HCT116 (cell line): ENCODE data around the gene ATAD1. TPM values are rescaled to one million over a fixed set of nuclear protein-coding genes. Genes with fewer than 3 reads are reported as not detected.

Experiments
- ATAC-seq: fragments of 200-7000 bp; cut with Tn5 transposase; 2 replicates; pipeline ENCODE4 v1.9.1; 2020; ENCODE audit warnings: mild to moderate bottlenecking, moderate library complexity
- BruUV-seq: library from RNA; stranded (reverse); fragments of 400-500 nt; replicated peaks from 2 replicates; lab custom pipeline; 2021; lab: Mats Ljungman, UMichigan
- CTCF ChIA-PET: fragments of 300-600 bp; sonication (Branson Sonifier 250); formaldehyde crosslinking; loops from one replicate; lab custom pipeline; 2021; ENCODE audit warnings: antibody characterized with exemption; lab: Charles Lee
- POLR2A ChIA-PET: fragments of 300-600, 350-600 bp; sonication (Branson Sonifier 250); formaldehyde crosslinking; loops from one replicate; lab custom pipeline; 2021; ENCODE audit warnings: antibody characterized with exemption; lab: Charles Lee
- RAD21 ChIA-PET, 2 experiments: fragments of 300-600 bp; sonication (Branson Sonifier 250); formaldehyde crosslinking; loops; one replicate each; lab custom pipeline; 2023; ENCODE audit warnings: low total read pairs in 2 of 2; ENCODE audit not compliant: uncharacterized antibody in 2 of 2, unreplicated experiment in 2 of 2, low non-redundant PET in 1 of 2; lab: Charles Lee
- DNase-seq: peaks from one replicate; pipeline ENCODE4 v3.0.0-alpha.2; 2010; ENCODE audit warnings: low read depth, low spot score
- H2AFZ ChIP-seq: fragments of 200-600 bp; shearing (Covaris generic), sonication (generic); 2 replicates; pipeline ENCODE4 v1.6.1; 2017; ENCODE audit warnings: low read depth, mixed run types, mixed read lengths, antibody characterized with exemption, low read length; ENCODE audit not compliant: poor library complexity, severe bottlenecking
- H3K27ac ChIP-seq: 2 replicates; pipeline ENCODE4 v1.5.1; 2012; ENCODE audit warnings: low read depth, low read length
- H3K27me3 ChIP-seq: fragments of 200-600 bp; sonication (generic); 2 replicates; pipeline ENCODE4 v1.6.1; 2016; ENCODE audit warnings: mixed run types, low read length, mixed read lengths; ENCODE audit not compliant: insufficient read depth
- H3K36me3 ChIP-seq, 2 experiments: fragments of 200-500 bp in 1 of 2; fragments of 200-600 bp in 1 of 2; sonication (Bioruptor generic) in 1 of 2; sonication (generic) in 1 of 2; 2 replicates each; pipeline versions ENCODE4 v1.5.1 to v1.6.1; 2014 to 2016; ENCODE audit warnings: low read length in 2 of 2, inconsistent platforms in 1 of 2, mixed read lengths in 1 of 2, mixed run types in 1 of 2; ENCODE audit not compliant: insufficient read depth in 2 of 2, control insufficient read depth in 1 of 2
- H3K4me1 ChIP-seq, 2 experiments: fragments of 200-600 bp in 1 of 2; sonication (generic) in 1 of 2; 2 replicates each; pipeline versions ENCODE4 v1.5.1 to v1.6.1; 2012 to 2017; ENCODE audit warnings: low read length in 2 of 2, inconsistent platforms in 1 of 2, mild to moderate bottlenecking in 1 of 2, mixed read lengths in 1 of 2, mixed run types in 1 of 2, moderate library complexity in 1 of 2; ENCODE audit not compliant: insufficient read depth in 2 of 2, control insufficient read depth in 1 of 2
- H3K4me2 ChIP-seq: fragments of 200-600 bp; sonication (generic); 2 replicates; pipeline ENCODE4 v1.6.1; 2017; ENCODE audit warnings: mixed run types, low read length, mixed read lengths
- H3K4me3 ChIP-seq, 2 experiments: fragments of 200-600 bp in 1 of 2; sonication (generic) in 1 of 2; replicated peaks in 1 of 2; 2 replicates each; pipeline ENCODE4 v1.5.1; 2011 to 2016; ENCODE audit warnings: low read length in 2 of 2, control low read depth in 1 of 2, low read depth in 1 of 2, mild to moderate bottlenecking in 1 of 2, mixed read lengths in 1 of 2, mixed run types in 1 of 2
- H3K79me2 ChIP-seq: fragments of 200-600 bp; sonication (generic); 2 replicates; pipeline ENCODE4 v1.6.1; 2017; ENCODE audit warnings: mild to moderate bottlenecking, mixed run types, low read length, moderate library complexity, mixed read lengths; ENCODE audit not compliant: insufficient read depth
- H3K9ac ChIP-seq: fragments of 200-600 bp; sonication (generic); 2 replicates; pipeline ENCODE4 v1.6.1; 2016; ENCODE audit warnings: low read length, mixed read lengths
- H3K9me2 ChIP-seq: fragments of 200-600 bp; sonication (generic), shearing (Covaris generic); 2 replicates; pipeline ENCODE4 v1.6.1; 2017; ENCODE audit warnings: mixed run types, mild to moderate bottlenecking, moderate library complexity; ENCODE audit not compliant: insufficient read depth
- H3K9me3 ChIP-seq, 2 experiments: fragments of 200-500 bp in 1 of 2; fragments of 200-600 bp in 1 of 2; sonication (Bioruptor generic) in 1 of 2; sonication (generic) in 1 of 2; 2 replicates each; pipeline ENCODE4 v1.6.1; 2014 to 2017; ENCODE audit warnings: low read length in 2 of 2, mixed read lengths in 2 of 2, inconsistent platforms in 1 of 2, low read depth in 1 of 2, mild to moderate bottlenecking in 1 of 2, mixed run types in 1 of 2, moderate library complexity in 1 of 2; ENCODE audit not compliant: control insufficient read depth in 1 of 2, insufficient read depth in 1 of 2
- H4K20me1 ChIP-seq: fragments of 200-600 bp; sonication (generic), shearing (Covaris generic); 2 replicates; pipeline ENCODE4 v1.6.1; 2017; ENCODE audit warnings: mixed run types, mild to moderate bottlenecking, moderate library complexity; ENCODE audit not compliant: insufficient read depth
- CEBPB ChIP-seq: IDR thresholded peaks from 2 replicates; pipeline ENCODE4 v1.6.1; 2012; ENCODE audit warnings: low read depth
- EGR1 ChIP-seq: IDR thresholded peaks from 2 replicates; pipeline ENCODE4 v1.6.1; 2012; ENCODE audit warnings: low read depth
- EZH2 ChIP-seq: fragments of 200-600 bp; sonication (generic); IDR thresholded peaks from 2 replicates; pipeline ENCODE4 v1.6.1; 2017; ENCODE audit warnings: antibody characterized with exemption, mixed run types
- EZH2phosphoT487 ChIP-seq: fragments of 200-600 bp; IDR thresholded peaks from 2 replicates; pipeline ENCODE4 v1.6.1; 2018; ENCODE audit warnings: antibody characterized with exemption, borderline replicate concordance
- REST ChIP-seq: IDR thresholded peaks from 2 replicates; pipeline ENCODE4 v1.6.1; 2012; ENCODE audit warnings: low read depth
- SRF ChIP-seq: IDR thresholded peaks from 2 replicates; pipeline ENCODE4 v1.6.1; 2012; ENCODE audit warnings: low read depth
- ZNF274 ChIP-seq: fragments of 200-500 bp; sonication (Bioruptor generic); IDR thresholded peaks from 2 replicates; pipeline ENCODE4 v1.6.1; 2014; ENCODE audit warnings: mild to moderate bottlenecking, low read depth, low read length, inconsistent platforms
- intact Hi-C: fragments of 100-400 bp; cut with micrococcal nuclease; formaldehyde crosslinking; loops from 2 replicates; pipeline ENCODE4 v1.10.0; 2022
- total RNA-seq: library from RNA; stranded (reverse); gene quantifications from one replicate; pipeline ENCODE4 v1.2.1, GENCODE V29; 2021; ENCODE audit not compliant: unreplicated experiment
- TF ChIP-seq, protein P1 (sequence below): IDR thresholded peaks from 2 replicates; pipeline ENCODE4 v1.6.1; 2011; ENCODE audit warnings: mild to moderate bottlenecking, low read length, moderate library complexity; ENCODE audit not compliant: insufficient replicate concordance; ENCODE audit errors: extremely low read depth

Gene ATAD1
- total RNA-seq, 1 experiment from 2014 or later, result 66.4 TPM

DNA sequence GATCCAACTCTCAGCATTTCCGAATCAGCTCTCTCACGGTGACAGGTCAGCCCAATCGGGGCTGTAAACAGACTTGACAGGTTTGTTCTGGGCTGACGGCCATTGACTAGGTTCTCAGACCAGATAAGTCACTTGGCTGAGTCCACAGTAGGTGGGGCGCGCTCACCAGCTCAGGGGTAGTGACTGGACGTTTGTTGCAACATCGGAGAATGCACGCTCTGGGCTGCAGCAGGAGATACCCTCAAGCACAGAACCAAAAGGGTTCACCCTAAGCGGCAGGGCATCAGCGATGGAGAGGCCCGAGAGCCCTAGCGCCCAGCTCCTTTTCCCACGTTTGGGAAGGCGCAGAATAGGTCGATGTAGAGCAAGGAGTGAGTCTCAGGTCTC lies 43.5 kb upstream of the ATAD1 start:
- Histone ChIP-seq H4K20me1 (peaks cover 9% of the 10 kb centered on the region; the same call in 1 of the 2 replicates), H3K36me3 (no peaks in the 10 kb centered on the region), H3K9ac (peak overlapping the region; percentile 88), H3K27me3 (no peaks in the 10 kb centered on the region), H3K27ac (peak overlapping the region; percentile 94), H3K4me1 (peaks cover 14 to 26% of the 10 kb centered on the region in 2 experiments; a peak in 3 of 4 replicates), H3K4me2 (peak overlapping the region; percentile 97), H3K9me2 (no peaks in the 10 kb centered on the region), H3K9me3 (no peaks in the 10 kb centered on the region), H2AFZ (peak overlapping the region; percentile 71), H3K4me3 (peak overlapping the region; percentile 84 to 93), H3K79me2 (peaks cover 31% of the 10 kb centered on the region)
- RAD21 ChIA-PET, result no interaction called here
- DNase-seq, result no peak
- no peak for ATAC-seq
- CTCF ChIA-PET, result interaction anchor here (2.6 to 3.1 kb wide), 3 partner anchors 11 to 528 kb away, joined by 10 to 20 read pairs (median 12); no protein-coding TSS in a partner anchor
- TSS peak; percentile 73 for BruUV-seq
- POLR2A ChIA-PET, result interaction anchor here (1.0 to 2.8 kb wide), 7 partner anchors 8 to 527 kb away, joined by 3 to 16 read pairs (median 12); partner anchors contain the start of gene ATAD1
- intact Hi-C loops, result loop anchor here (5.0 kb wide), 1 partner anchor 204 kb away; the partner anchor contains the start of gene PAPSS2
- TF ChIP-seq, protein P1, sequence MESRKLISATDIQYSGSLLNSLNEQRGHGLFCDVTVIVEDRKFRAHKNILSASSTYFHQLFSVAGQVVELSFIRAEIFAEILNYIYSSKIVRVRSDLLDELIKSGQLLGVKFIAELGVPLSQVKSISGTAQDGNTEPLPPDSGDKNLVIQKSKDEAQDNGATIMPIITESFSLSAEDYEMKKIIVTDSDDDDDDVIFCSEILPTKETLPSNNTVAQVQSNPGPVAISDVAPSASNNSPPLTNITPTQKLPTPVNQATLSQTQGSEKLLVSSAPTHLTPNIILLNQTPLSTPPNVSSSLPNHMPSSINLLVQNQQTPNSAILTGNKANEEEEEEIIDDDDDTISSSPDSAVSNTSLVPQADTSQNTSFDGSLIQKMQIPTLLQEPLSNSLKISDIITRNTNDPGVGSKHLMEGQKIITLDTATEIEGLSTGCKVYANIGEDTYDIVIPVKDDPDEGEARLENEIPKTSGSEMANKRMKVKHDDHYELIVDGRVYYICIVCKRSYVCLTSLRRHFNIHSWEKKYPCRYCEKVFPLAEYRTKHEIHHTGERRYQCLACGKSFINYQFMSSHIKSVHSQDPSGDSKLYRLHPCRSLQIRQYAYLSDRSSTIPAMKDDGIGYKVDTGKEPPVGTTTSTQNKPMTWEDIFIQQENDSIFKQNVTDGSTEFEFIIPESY, result no peak
- no peak for TF ChIP-seq REST
- no peak for TF ChIP-seq SRF
- TF ChIP-seq ZNF274, result no peak
- no peak for TF ChIP-seq CEBPB
- TF ChIP-seq EZH2phosphoT487, result no peak
- TF ChIP-seq EZH2, result no peak
- no peak for TF ChIP-seq EGR1
